GM12878 (cell line): ENCODE data around the gene LHFPL3. TPM values are rescaled to one million over a fixed set of nuclear protein-coding genes. Genes with fewer than 3 reads are reported as not detected.
A peak's percentile ranks its signal among the peaks of the same experiment; 100 is the strongest.

Experiments used
- ATAC-seq: fragments of 200-7000 bp; cut with Tn5 transposase; 3 replicates; pipeline ENCODE4 v1.9.1; 2020; ENCODE audit warnings: mild to moderate bottlenecking, moderate library complexity
- BruUV-seq: library from RNA; stranded (reverse); fragments of 400-500 nt; replicated peaks from 2 replicates; lab custom pipeline; 2021; lab: Mats Ljungman, UMichigan
- CTCF ChIA-PET: fragments of 300-600 bp; sonication (Branson Sonifier 250); formaldehyde crosslinking; extraction: SDS; loops from one replicate; lab custom pipeline; 2021; ENCODE audit warnings: inconsistent platforms; lab: Yijun Ruan, JAX
- POLR2A ChIA-PET: fragments of 350-600 bp; formaldehyde crosslinking; extraction: SDS; loops from one replicate; lab custom pipeline; 2021; ENCODE audit warnings: inconsistent platforms; lab: Charles Lee
- RAD21 ChIA-PET: fragments of 300-600 bp; sonication (Branson Sonifier 250); formaldehyde crosslinking; loops from one replicate; lab custom pipeline; 2023; ENCODE audit warnings: antibody characterized with exemption; ENCODE audit not compliant: unreplicated experiment; lab: Charles Lee
- SMC1A ChIA-PET: fragments of 300-600 bp; sonication (Branson Sonifier 250); formaldehyde crosslinking; loops from one replicate; lab custom pipeline; 2023; ENCODE audit not compliant: unreplicated experiment, uncharacterized antibody; lab: Charles Lee
- DNase-seq: peaks from one replicate; pipeline ENCODE4 v3.0.0-alpha.2; 2011; ENCODE audit warnings: low read depth, low spot score
- FAIRE-seq: peaks from 3 replicates; lab custom pipeline; 2011; peaks lifted over from hg19 to GRCh38; lab: Jason Lieb, UNC
- H2AFZ ChIP-seq: 2 replicates; pipeline ENCODE4 v1.6.0; 2011; ENCODE audit warnings: low read depth, low read length, control low read depth; ENCODE audit not compliant: control insufficient read depth
- H3K27ac ChIP-seq: 2 replicates; pipeline ENCODE4 v1.5.1; 2011; ENCODE audit warnings: control low read depth; ENCODE audit not compliant: control insufficient read depth, insufficient read depth
- H3K27me3 ChIP-seq, 2 experiments: replicated peaks in 1 of 2; 2 replicates each; pipeline versions ENCODE4 v1.6.0 to v1.6.1; 2011; ENCODE audit warnings: low read length in 1 of 2; ENCODE audit not compliant: control insufficient read depth in 2 of 2, insufficient read depth in 2 of 2
- H3K36me3 ChIP-seq, 2 experiments: 2 replicates each; pipeline ENCODE4 v1.5.1; 2011; ENCODE audit warnings: low read length in 1 of 2; ENCODE audit not compliant: control insufficient read depth in 2 of 2, insufficient read depth in 2 of 2
- H3K4me1 ChIP-seq: 2 replicates; pipeline ENCODE4 v1.6.1; 2011; ENCODE audit warnings: mild to moderate bottlenecking, low read length, moderate library complexity, mixed read lengths; ENCODE audit not compliant: control insufficient read depth, insufficient read depth
- H3K4me2 ChIP-seq: 2 replicates; pipeline ENCODE4 v1.6.0; 2011; ENCODE audit warnings: control low read depth; ENCODE audit not compliant: control insufficient read depth, insufficient read depth
- H3K4me3 ChIP-seq: fragments of 200-600 bp; sonication (generic); 2 replicates; pipeline ENCODE4 v1.5.1; 2016
- H3K79me2 ChIP-seq: 2 replicates; pipeline ENCODE4 v1.6.0; 2011; ENCODE audit warnings: low read length; ENCODE audit not compliant: control insufficient read depth, insufficient read depth
- H3K9ac ChIP-seq: 2 replicates; pipeline ENCODE4 v1.8.0; 2011; ENCODE audit warnings: low read length, control low read depth, mixed read lengths; ENCODE audit not compliant: control insufficient read depth, insufficient read depth
- H3K9me3 ChIP-seq: replicated peaks from 3 replicates; pipeline ENCODE4 v1.5.1; 2011; ENCODE audit warnings: mild to moderate bottlenecking, low read length; ENCODE audit not compliant: control insufficient read depth, insufficient read depth
- H4K20me1 ChIP-seq: 2 replicates; pipeline ENCODE4 v1.6.0; 2011; ENCODE audit not compliant: control insufficient read depth, insufficient read depth
- BRCA1 ChIP-seq: IDR thresholded peaks from 2 replicates; pipeline ENCODE4 v1.6.1; 2011; ENCODE audit warnings: low read depth, low read length, improper control_type of control experiment
- CBX5 ChIP-seq: sonication (generic); IDR thresholded peaks from 2 replicates; pipeline ENCODE4 v1.6.1; 2016; ENCODE audit warnings: low read depth, moderate library complexity, mild to moderate bottlenecking, inconsistent platforms
- CEBPZ ChIP-seq: fragments of 150-350 bp; IDR thresholded peaks from 2 replicates; pipeline ENCODE4 v1.6.1; 2016; ENCODE audit warnings: low read depth, low read length
- CHD2 ChIP-seq: IDR thresholded peaks from 2 replicates; pipeline ENCODE4 v1.6.1; 2011; ENCODE audit warnings: low read depth, low read length, improper control_type of control experiment, borderline replicate concordance
- EGR1 ChIP-seq, 2 experiments: IDR thresholded peaks; 1 replicate in 1 of 2; 2 replicates in 1 of 2; pipeline ENCODE4 v1.6.1; 2011 to 2012; ENCODE audit warnings: low read depth in 2 of 2, low read length in 2 of 2, borderline replicate concordance in 1 of 2, mild to moderate bottlenecking in 1 of 2, moderate library complexity in 1 of 2
- IKZF1 ChIP-seq: fragments of 450-650 bp; conservative IDR thresholded peaks from 2 replicates; pipeline ENCODE4 v1.6.1; 2017; ENCODE audit warnings: antibody characterized with exemption, mild to moderate bottlenecking
- JUND ChIP-seq: IDR thresholded peaks from 2 replicates; pipeline ENCODE4 v1.6.1; 2012; ENCODE audit warnings: low read depth, mild to moderate bottlenecking, low read length, improper control_type of control experiment, moderate library complexity
- MYC ChIP-seq: IDR thresholded peaks from 2 replicates; pipeline ENCODE4 v1.6.1; 2011; ENCODE audit warnings: mild to moderate bottlenecking, low read length, moderate library complexity, inconsistent platforms; ENCODE audit not compliant: insufficient read depth, insufficient replicate concordance, insufficient read length, severe bottlenecking
- NFYA ChIP-seq: IDR thresholded peaks from 2 replicates; pipeline ENCODE4 v1.6.1; 2011; ENCODE audit warnings: low read depth, mild to moderate bottlenecking, low read length, improper control_type of control experiment, borderline replicate concordance
- PML ChIP-seq: IDR thresholded peaks from 2 replicates; pipeline ENCODE4 v1.6.1; 2012; ENCODE audit warnings: low read length, inconsistent platforms
- RAD21 ChIP-seq: IDR thresholded peaks from 2 replicates; pipeline ENCODE4 v1.6.1; 2011; ENCODE audit warnings: mild to moderate bottlenecking, low read depth, low read length, moderate library complexity; ENCODE audit not compliant: insufficient read depth
- TCF3 ChIP-seq: IDR thresholded peaks from 2 replicates; pipeline ENCODE4 v1.6.1; 2012; ENCODE audit warnings: low read depth, mild to moderate bottlenecking, low read length, borderline replicate concordance; ENCODE audit not compliant: insufficient read depth
- TCF7 ChIP-seq: IDR thresholded peaks from 2 replicates; pipeline ENCODE4 v1.6.1; 2014; ENCODE audit warnings: antibody characterized with exemption, borderline replicate concordance
- YBX1 ChIP-seq: fragments of 450-650 bp; IDR thresholded peaks from 2 replicates; pipeline ENCODE4 v1.6.1; 2016; ENCODE audit warnings: antibody characterized with exemption
- WGBS: methylation state at CpG from one replicate; pipeline ENCODE4 v1.1.6; 2016; ENCODE audit warnings: low lambda C conversion rate; ENCODE audit not compliant: insufficient replicate concordance, insufficient coverage; ENCODE audit errors: missing lambda C conversion rate; 5-methylcytosine and 5-hydroxymethylcytosine counted together
- in situ Hi-C: fragments of 300-500 bp; cut with MboI; formaldehyde crosslinking; loops from 9 replicates; pipeline ENCODE4 v1.14.3; 2018; ENCODE audit warnings: mixed read lengths
- intact Hi-C: fragments of 100-400 bp; cut with micrococcal nuclease; formaldehyde crosslinking; loops from one replicate; pipeline ENCODE4 v1.14.2; 2022; ENCODE audit not compliant: unreplicated experiment
- polyA plus RNA-seq, 11 experiments: library from polyadenylated mRNA; depleted of rRNA in 4 of 11; unstranded in 6 of 11; stranded (reverse) in 5 of 11; fragments of >200 nt; fragmentation: Nextera tagmentation in 4 of 11; fragmentation: Illumina TruSeq in 1 of 11; extraction: Ambion mirVana in 4 of 11; extraction: Trizol in 1 of 11; gene quantifications; 1 replicate in 1 of 11; 2 replicates in 10 of 11; pipeline versions ENCODE4 v1.2.1 to v1.2.3, GENCODE V29; 2011 to 2016; ENCODE audit warnings: inconsistent platforms in 2 of 11, missing spikeins in 2 of 11, low read depth in 1 of 11
- total RNA-seq, 4 experiments: library from RNA; depleted of rRNA in 3 of 4; stranded (reverse); fragments of >200 nt in 3 of 4; fragmentation: Illumina TruSeq in 1 of 4; extraction: Trizol in 1 of 4; gene quantifications; 2 replicates each; pipeline versions ENCODE4 v1.2.1 to v1.2.3, GENCODE V29; 2013 to 2021
- TF ChIP-seq, protein P1 (sequence below): IDR thresholded peaks from 2 replicates; pipeline ENCODE4 v1.6.1; 2011; ENCODE audit warnings: borderline replicate concordance, low read depth, mild to moderate bottlenecking, moderate library complexity, low read length; ENCODE audit not compliant: insufficient read depth, poor library complexity, severe bottlenecking
- TF ChIP-seq, protein P2 (sequence below): IDR thresholded peaks from 2 replicates; pipeline ENCODE4 v1.6.1; 2011; ENCODE audit warnings: borderline replicate concordance, low read depth, mild to moderate bottlenecking, moderate library complexity, mixed read lengths, low read length; ENCODE audit not compliant: insufficient read depth; ENCODE audit errors: extremely low read length

The LHFPL3 gene
- total and polyA plus RNA-seq, 10 of the 15 experiments (the other 5 are each of a cell fraction or from before 2014, with no cell fraction given) = 0.09 TPM; not detected in 9

DNA sequence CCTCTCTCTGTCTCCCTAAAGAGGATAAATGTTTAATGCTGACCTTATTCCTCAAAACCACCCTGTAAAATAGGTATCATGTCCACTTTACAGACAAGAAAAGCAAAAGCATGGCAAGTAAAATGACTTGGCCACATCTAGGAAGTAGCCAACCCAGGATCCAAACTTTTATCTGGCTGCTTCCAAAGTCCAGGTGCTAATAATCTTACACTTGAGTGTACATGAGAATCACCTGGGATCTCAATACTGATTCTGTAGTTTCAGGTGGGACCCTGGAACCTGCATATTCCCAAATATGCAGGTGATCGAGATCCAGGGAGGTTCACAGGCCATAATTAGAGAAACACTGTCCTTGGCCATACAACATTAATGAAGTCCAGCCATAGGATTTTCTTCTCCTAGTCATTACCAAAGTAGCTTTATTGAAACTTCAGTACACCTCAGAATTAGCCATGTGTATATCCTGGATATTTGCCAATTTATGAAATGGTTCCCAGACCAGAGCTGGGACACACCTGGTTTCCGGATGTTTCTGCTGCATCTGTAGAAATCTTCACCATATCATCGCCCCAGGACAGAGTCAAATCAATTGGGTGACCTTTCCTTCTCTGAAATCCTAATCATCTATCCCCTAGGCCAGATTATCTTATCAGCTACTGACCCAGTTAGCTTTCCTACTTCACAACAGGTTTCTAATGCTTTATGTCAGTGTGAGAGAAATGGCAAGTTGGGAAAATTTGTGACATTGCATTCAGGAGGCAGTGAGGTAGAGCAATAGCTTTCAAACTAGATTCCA lies 566.5 kb downstream of the LHFPL3 start:
- Histone ChIP-seq H3K9ac (peak overlapping the region; percentile 71), H3K79me2 (no peaks in the 10 kb centered on the region), H3K4me1 (peaks cover 76% of the 10 kb centered on the region), H2AFZ (no peak overlapping the region; the same call in 1 of the 2 replicates), H3K27ac (peak overlapping the region; percentile 97), H4K20me1 (no peaks in the 10 kb centered on the region), H3K27me3 (no peaks in the 10 kb centered on the region), H3K9me3 (no peaks in the 10 kb centered on the region), H3K4me3 (peak overlapping the region; percentile 69), H3K36me3 (no peaks in the 10 kb centered on the region), H3K4me2 (peak overlapping the region; percentile 96)
- RAD21 ChIA-PET = interaction anchor here (0.9 to 10.7 kb wide), 14 partner anchors 9 to 686 kb away, joined by 3 to 147 read pairs (median 4); partner anchors contain the start of gene RINT1
- ATAC-seq (peak; percentile 29), DNase-seq (peak; percentile 84), FAIRE-seq (peak; percentile 56)
- in situ Hi-C loops (no loop called here), intact Hi-C loops (no loop called here)
- POLR2A ChIA-PET = interaction anchor here (0.5 to 3.0 kb wide), 6 partner anchors 8 to 456 kb away, joined by 3 to 25 read pairs (median 4); no protein-coding TSS in a partner anchor
- SMC1A ChIA-PET = interaction anchor here (0.8 to 12.8 kb wide), 17 partner anchors 9 to 913 kb away, joined by 3 to 236 read pairs (median 4); no protein-coding TSS in a partner anchor
- CTCF ChIA-PET = interaction anchor here (0.7 to 22.2 kb wide), 5 partner anchors 10 to 42 kb away, joined by 3 to 581 read pairs (median 4); no protein-coding TSS in a partner anchor
- 28% methylated on average over 3 of the region's 3 CpGs for WGBS
- no TSS peak for BruUV-seq
- TF ChIP-seq CHD2 (no peak), EGR1 (IDR thresholded peaks at IDR 0.05; ENCODE audit: borderline replicate concordance in 1 of 2, low read depth in 2 of 2, low read length in 2 of 2) (no peak), JUND (0 out of 2 replicates have a peak, but pooled peaks have one; percentile 22), NFYA (no peak), PML (no peak), RAD21 (no peak), BRCA1 (no peak), YBX1 (no peak), TCF3 (0 out of 2 replicates have a peak, but pooled peaks have one; percentile 16), CEBPZ (no peak), TCF7 (no peak), CBX5 (no peak), IKZF1 (no peak), MYC (no peak)
- TF ChIP-seq, protein P1, sequence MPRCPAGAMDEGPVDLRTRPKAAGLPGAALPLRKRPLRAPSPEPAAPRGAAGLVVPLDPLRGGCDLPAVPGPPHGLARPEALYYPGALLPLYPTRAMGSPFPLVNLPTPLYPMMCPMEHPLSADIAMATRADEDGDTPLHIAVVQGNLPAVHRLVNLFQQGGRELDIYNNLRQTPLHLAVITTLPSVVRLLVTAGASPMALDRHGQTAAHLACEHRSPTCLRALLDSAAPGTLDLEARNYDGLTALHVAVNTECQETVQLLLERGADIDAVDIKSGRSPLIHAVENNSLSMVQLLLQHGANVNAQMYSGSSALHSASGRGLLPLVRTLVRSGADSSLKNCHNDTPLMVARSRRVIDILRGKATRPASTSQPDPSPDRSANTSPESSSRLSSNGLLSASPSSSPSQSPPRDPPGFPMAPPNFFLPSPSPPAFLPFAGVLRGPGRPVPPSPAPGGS = peak; percentile 37
- TF ChIP-seq, protein P2, sequence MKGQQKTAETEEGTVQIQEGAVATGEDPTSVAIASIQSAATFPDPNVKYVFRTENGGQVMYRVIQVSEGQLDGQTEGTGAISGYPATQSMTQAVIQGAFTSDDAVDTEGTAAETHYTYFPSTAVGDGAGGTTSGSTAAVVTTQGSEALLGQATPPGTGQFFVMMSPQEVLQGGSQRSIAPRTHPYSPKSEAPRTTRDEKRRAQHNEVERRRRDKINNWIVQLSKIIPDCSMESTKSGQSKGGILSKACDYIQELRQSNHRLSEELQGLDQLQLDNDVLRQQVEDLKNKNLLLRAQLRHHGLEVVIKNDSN = no peak
